Upper lobe of right lung (tissue), 1 donor: ENCODE measurements around the gene NPLOC4. TPM values are rescaled to one million over a fixed set of nuclear protein-coding genes. Genes with fewer than 3 reads are reported as not detected.

Experiments used
- ATAC-seq: fragments of 200-7000 bp; cut with Tn5 transposase; one replicate; pipeline ENCODE4 v1.9.1; 2020; ENCODE audit warnings: mild to moderate bottlenecking, moderate library complexity
- DNase-seq: peaks from one replicate; pipeline ENCODE4 v3.0.0-alpha.2; 2020
- H3K27ac ChIP-seq: fragments of 200-600 bp; one replicate; pipeline ENCODE4 v1.8.0; 2022
- H3K27me3 ChIP-seq: fragments of 200-600 bp; one replicate; pipeline ENCODE4 v1.8.0; 2022; ENCODE audit warnings: mild to moderate bottlenecking
- H3K36me3 ChIP-seq: fragments of 200-600 bp; one replicate; pipeline ENCODE4 v1.8.0; 2022
- H3K4me1 ChIP-seq: fragments of 200-600 bp; one replicate; pipeline ENCODE4 v1.8.0; 2022
- H3K4me3 ChIP-seq: fragments of 200-600 bp; one replicate; pipeline ENCODE4 v1.8.0; 2022; ENCODE audit warnings: mild to moderate bottlenecking
- H3K9me3 ChIP-seq: fragments of 200-600 bp; one replicate; pipeline ENCODE4 v1.8.0; 2022
- intact Hi-C: fragments of 100-400 bp; cut with DNase I; formaldehyde crosslinking; loops from one replicate; pipeline ENCODE4 v1.11.0; 2022
- total RNA-seq: library from RNA; stranded (reverse); fragmentation: NEBNext Ultra II Directional; extraction: Animal tissue kit (Norgen Biotek cat#: 25700); gene quantifications from one replicate; pipeline ENCODE4 v1.2.1, GENCODE V29; 2021
- TF ChIP-seq, protein P1 (sequence below): fragments of 200-600 bp; IDR thresholded peaks from one replicate; pipeline ENCODE4 v1.8.0; 2022; ENCODE audit warnings: antibody characterized with exemption
- donor health status: DM: no; HTN: yes; CAD: no; lungs with severe emphysema.

NPLOC4 gene
- total RNA-seq, 1 donor from 2014 or later, result 93.6 TPM

DNA sequence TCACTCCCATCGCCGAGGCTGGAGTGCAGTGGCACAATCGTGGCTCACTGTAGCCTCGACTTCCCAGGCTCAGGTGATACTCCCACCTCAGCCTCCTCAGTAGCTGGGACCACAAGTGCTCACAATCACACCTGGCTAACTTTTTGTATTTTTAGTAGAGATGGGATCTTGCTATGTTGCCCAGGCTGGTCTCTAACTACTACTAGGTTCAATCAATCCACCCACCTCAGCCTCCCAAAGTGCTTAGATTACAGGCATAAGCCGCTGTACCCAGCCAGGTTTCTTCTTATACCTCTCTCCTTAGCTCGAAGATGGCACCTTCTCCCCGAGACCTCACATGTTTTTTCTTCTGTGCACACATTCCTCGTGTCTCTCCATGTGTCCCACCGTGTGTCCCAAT lies 3.1 kb upstream of the NPLOC4 start:
- ATAC-seq, result no peak
- DNase-seq, result no peak
- H3K27me3 ChIP-seq, result no peaks in the 10 kb centered on the region
- H3K9me3 ChIP-seq, result no peaks in the 10 kb centered on the region
- peaks cover 19% of the 10 kb centered on the region for H3K4me1 ChIP-seq
- H3K27ac ChIP-seq, result no peak overlapping the region
- intact Hi-C loops, result no loop called here
- H3K36me3 ChIP-seq, result no peaks in the 10 kb centered on the region
- TF ChIP-seq, protein P1, sequence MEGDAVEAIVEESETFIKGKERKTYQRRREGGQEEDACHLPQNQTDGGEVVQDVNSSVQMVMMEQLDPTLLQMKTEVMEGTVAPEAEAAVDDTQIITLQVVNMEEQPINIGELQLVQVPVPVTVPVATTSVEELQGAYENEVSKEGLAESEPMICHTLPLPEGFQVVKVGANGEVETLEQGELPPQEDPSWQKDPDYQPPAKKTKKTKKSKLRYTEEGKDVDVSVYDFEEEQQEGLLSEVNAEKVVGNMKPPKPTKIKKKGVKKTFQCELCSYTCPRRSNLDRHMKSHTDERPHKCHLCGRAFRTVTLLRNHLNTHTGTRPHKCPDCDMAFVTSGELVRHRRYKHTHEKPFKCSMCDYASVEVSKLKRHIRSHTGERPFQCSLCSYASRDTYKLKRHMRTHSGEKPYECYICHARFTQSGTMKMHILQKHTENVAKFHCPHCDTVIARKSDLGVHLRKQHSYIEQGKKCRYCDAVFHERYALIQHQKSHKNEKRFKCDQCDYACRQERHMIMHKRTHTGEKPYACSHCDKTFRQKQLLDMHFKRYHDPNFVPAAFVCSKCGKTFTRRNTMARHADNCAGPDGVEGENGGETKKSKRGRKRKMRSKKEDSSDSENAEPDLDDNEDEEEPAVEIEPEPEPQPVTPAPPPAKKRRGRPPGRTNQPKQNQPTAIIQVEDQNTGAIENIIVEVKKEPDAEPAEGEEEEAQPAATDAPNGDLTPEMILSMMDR, result no peak
- H3K4me3 ChIP-seq, result no peak overlapping the region

DNA sequence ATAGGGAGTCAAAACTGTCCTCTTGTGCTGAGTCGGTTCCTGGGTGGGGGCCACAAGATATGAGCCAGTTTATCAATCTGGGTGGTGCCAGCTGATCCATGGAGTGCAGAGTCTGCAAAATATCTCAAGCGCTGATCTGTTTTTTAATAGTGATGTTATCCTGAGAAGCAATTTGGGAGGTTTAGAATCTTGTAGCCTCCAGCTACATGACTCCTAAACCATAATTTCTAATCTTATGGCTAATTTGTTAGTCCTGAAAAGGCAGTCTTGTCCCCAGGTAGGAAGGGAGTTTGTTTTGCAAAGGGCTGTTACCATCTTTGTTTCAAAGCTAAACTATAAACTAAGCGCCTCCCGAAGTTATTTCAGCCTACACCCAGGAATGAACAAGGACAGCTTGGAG lies 1.8 kb upstream of the NPLOC4 start:
- intact Hi-C loops, result no loop called here

DNA sequence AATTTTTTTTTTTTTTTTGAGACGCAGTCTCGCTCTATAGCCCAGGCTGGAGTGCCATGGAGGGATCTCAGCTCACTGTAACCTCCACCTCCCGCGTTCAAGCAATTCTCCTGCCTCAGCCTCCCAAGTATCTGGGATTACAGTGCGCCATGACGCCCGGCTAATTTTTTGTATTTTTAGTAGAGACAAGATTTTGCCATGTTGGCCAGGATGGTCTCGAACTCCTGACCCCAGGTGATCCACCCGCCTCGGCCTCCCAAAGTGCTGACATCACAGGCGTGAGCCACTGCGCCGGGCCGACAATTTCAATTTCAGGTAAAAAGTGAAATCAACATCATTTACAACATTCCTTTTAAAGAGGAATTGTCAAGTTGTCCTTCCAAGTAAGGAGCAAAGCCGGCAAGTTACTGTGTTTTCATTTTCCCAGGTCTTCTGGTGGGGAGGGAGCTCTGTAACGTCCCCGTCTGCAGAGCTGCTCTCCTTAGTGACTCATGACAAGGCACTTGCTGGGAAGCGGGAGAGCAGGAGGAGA lies 873 bp downstream of the NPLOC4 start:
- Histone ChIP-seq H3K27me3 (no peaks in the 10 kb centered on the region), H3K9me3 (no peaks in the 10 kb centered on the region), H3K36me3 (no peaks in the 10 kb centered on the region), H3K27ac (peak overlapping the region; percentile 87), H3K4me3 (peak overlapping the region; percentile 74), H3K4me1 (peaks cover 30% of the 10 kb centered on the region)
- TF ChIP-seq, protein P1, result no peak
- peak; percentile 70 for ATAC-seq
- intact Hi-C loops, result no loop called here
- no peak for DNase-seq

More for the DNA sequence above, 1.8 kb upstream of the NPLOC4 start:
- H3K4me3 ChIP-seq, result no peak overlapping the region
- H3K27me3 ChIP-seq, result no peaks in the 10 kb centered on the region
- H3K4me1 ChIP-seq, result peaks cover 30% of the 10 kb centered on the region
- H3K36me3 ChIP-seq, result no peaks in the 10 kb centered on the region
- H3K27ac ChIP-seq, result no peak overlapping the region
- DNase-seq, result no peak
- no peaks in the 10 kb centered on the region for H3K9me3 ChIP-seq
- no peak for ATAC-seq
- TF ChIP-seq, protein P1, result no peak

DNA sequence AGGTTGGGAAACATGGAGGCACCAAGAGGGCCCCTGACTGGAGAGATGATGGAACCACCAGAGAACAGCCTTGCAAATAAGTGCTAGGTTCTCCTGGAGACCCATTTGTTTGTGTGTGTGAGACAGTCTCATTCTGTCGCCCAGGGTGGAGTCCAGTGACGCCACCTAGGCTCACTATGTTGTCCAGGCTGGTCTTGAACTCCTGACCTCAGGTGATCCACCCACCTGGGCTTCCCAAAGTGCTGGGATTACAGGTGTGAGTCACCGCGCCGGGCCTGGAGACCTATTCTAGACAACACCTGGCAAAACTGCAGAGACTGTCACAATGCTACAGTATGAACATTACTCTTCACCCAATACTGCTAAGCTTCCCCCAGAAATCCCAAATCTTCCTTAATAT lies 1.5 kb downstream of the NPLOC4 start:
- H3K4me1 ChIP-seq, result peaks cover 30% of the 10 kb centered on the region
- no peak for ATAC-seq
- intact Hi-C loops, result no loop called here
- peaks cover under 1% of the 10 kb centered on the region for H3K36me3 ChIP-seq
- TF ChIP-seq, protein P1, result no peak
- peak overlapping the region; percentile 87 for H3K27ac ChIP-seq
- H3K27me3 ChIP-seq, result no peaks in the 10 kb centered on the region
- H3K4me3 ChIP-seq, result peak overlapping the region; percentile 74
- DNase-seq, result no peak
- no peaks in the 10 kb centered on the region for H3K9me3 ChIP-seq

DNA sequence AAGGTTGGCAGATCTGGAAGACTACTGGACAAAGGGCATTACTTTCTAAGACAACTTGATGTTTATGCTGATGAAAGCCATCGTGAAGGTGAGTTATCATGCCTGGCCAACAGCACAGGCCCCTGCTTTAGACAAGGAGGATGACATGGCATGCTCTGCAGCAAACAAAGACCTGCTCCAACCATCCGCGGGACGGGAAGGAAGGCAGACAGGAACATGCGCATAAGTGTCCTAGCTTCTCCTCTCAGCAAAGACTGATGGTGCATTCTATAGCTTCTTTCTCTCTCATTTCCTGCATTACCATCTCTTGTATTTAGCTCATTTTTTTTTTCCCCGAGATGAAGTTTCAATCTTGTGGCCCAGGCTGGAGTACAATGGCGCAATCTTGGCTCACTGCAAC lies 5.4 kb downstream of the NPLOC4 start:
- Histone ChIP-seq H3K4me3 (no peak overlapping the region), H3K36me3 (peaks cover 40% of the 10 kb centered on the region), H3K9me3 (no peaks in the 10 kb centered on the region), H3K27ac (no peak overlapping the region), H3K4me1 (peaks cover 23% of the 10 kb centered on the region), H3K27me3 (no peaks in the 10 kb centered on the region)
- TF ChIP-seq, protein P1, result no peak
- intact Hi-C loops, result no loop called here
- ATAC-seq, result no peak
- no peak for DNase-seq

DNA sequence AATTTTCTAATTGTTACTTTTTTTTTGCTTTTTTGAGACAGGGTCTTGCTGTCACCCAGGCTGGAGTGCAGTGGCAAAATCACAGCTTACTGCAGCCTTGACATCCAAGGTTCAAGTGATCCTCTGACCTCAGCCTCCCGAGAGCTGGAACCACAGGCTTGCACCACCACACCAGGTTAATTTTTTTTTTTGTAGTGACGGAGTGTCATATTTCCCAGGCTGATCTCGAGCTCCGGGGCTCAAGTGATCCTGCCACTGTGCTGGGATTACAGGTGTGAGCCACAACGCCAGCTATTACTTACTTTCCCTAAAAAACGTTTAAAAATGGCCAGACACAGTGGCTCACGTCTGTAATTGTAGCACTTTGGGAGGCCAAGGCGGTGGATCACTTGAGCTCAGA lies 6.6 kb downstream of the NPLOC4 start:
- DNase-seq (no peak), ATAC-seq (no peak)
- no peaks in the 10 kb centered on the region for H3K27me3 ChIP-seq
- H3K36me3 ChIP-seq, result peaks cover 52% of the 10 kb centered on the region
- H3K9me3 ChIP-seq, result no peaks in the 10 kb centered on the region
- intact Hi-C loops, result no loop called here
- no peak overlapping the region for H3K27ac ChIP-seq
- TF ChIP-seq, protein P1, result no peak
- H3K4me1 ChIP-seq, result peaks cover 14% of the 10 kb centered on the region
- no peak overlapping the region for H3K4me3 ChIP-seq
